SK-N-DZ (cell line): ENCODE results near the gene RAPGEF2.
A peak's percentile ranks its signal among the peaks of the same experiment; 100 is the strongest.
"Not testable (repeated sequence)": the region's sequence is repeated elsewhere in the genome, so short reads cannot be mapped to it uniquely, and the experiment has no call there.

Source experiments
- DNase-seq: peaks from one replicate; pipeline ENCODE4 v3.0.0-alpha.2; 2015; ENCODE audit warnings: low spot score

Gene RAPGEF2

GRCh38 chr4:159098482-159099127, 4.3 kb upstream of the RAPGEF2 start:
- DNase-seq: no peak

- DNase-seq: peak; percentile 23
Observed at GRCh38 chr4:159101988-159102621, 774 bp upstream of the RAPGEF2 start.

- DNase-seq: peak; percentile 21
Observed at GRCh38 chr4:159103384-159103990, 608 bp downstream of the RAPGEF2 start.

GRCh38 chr4:159104694-159105414, 2.0 kb downstream of the RAPGEF2 start:
- DNase-seq: no peak

GRCh38 chr4:159105761-159106243, 2.9 kb downstream of the RAPGEF2 start:
- no peak for DNase-seq

- DNase-seq: no peak
Observed at GRCh38 chr4:159106636-159107035, 3.8 kb downstream of the RAPGEF2 start.

- no peak for DNase-seq
Observed at GRCh38 chr4:159107203-159107925, 4.5 kb downstream of the RAPGEF2 start.

- no peak for DNase-seq
Observed at GRCh38 chr4:159108124-159108523, 5.2 kb downstream of the RAPGEF2 start.

- no peak for DNase-seq
Observed at GRCh38 chr4:159110961-159111360, 8.1 kb downstream of the RAPGEF2 start.

GRCh38 chr4:159111416-159111815, 8.5 kb downstream of the RAPGEF2 start:
- no peak for DNase-seq

GRCh38 chr4:159113366-159113765, 10.5 kb downstream of the RAPGEF2 start:
- DNase-seq: not testable (repeated sequence)

GRCh38 chr4:159116098-159116497, 13.2 kb downstream of the RAPGEF2 start:
- DNase-seq: not testable (repeated sequence)

GRCh38 chr4:159116693-159117092, 13.8 kb downstream of the RAPGEF2 start:
- not testable (repeated sequence) for DNase-seq

- no peak for DNase-seq
Observed at GRCh38 chr4:159117564-159117963, 14.7 kb downstream of the RAPGEF2 start.

- DNase-seq: no peak
Observed at GRCh38 chr4:159117968-159118367, 15.1 kb downstream of the RAPGEF2 start.

- DNase-seq: no peak
Observed at GRCh38 chr4:159121371-159121770, 18.5 kb downstream of the RAPGEF2 start.

- DNase-seq: no peak
Observed at GRCh38 chr4:159126716-159127115, 23.8 kb downstream of the RAPGEF2 start.

GRCh38 chr4:159127745-159128518, 25.1 kb downstream of the RAPGEF2 start:
- DNase-seq: no peak

GRCh38 chr4:159129814-159130550, 27.1 kb downstream of the RAPGEF2 start:
- no peak for DNase-seq

GRCh38 chr4:159131564-159131963, 28.7 kb downstream of the RAPGEF2 start:
- DNase-seq: no peak
